Activated naive CD4-positive, alpha-beta T cell (primary cell): ENCODE results near the gene POU2AF2.
"Not testable (repeated sequence)": the region's sequence is repeated elsewhere in the genome, so short reads cannot be mapped to it uniquely, and the experiment has no call there.

ENCODE experiments used
- DNase-seq, 4 experiments: peaks; one replicate each; lab custom pipeline; 2025; lab: John Stamatoyannopoulos, UW

The POU2AF2 gene

GRCh38 chr11:111303461-111303860, 57.9 kb downstream of the POU2AF2 start:
- DNase-seq: no peak

DNA sequence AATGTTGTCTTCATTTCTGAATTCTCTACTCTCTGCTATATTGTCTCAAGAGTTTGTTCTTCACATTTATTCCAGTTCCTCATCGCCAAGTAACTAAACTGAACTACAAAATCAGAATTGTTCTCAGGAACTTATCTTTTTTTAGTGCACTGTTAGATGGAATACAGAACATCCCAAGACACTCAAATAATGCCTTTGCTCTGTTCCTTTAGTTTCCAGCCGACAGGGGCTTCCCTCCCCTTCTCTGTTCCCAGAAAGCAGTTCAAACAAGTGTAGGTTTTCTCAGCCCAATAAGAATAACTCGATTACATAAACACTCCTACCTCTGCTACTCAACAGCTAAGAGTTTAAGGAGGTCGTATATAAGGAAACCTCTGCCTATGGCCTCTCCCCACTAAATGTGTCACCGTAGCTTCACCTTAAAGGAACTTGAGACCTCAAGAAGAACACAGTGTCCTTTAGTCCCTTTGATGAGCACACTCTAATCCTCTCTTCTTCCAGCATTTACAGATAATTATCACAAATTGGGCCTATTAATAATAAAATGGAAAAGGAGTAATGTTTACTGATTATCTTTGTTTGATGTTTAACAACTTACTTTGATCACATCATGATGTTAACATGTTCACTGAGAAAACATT, 59.8 kb downstream of the POU2AF2 start:
- no peak for DNase-seq

GRCh38 chr11:111305876-111306275, 60.4 kb downstream of the POU2AF2 start:
- DNase-seq: no peak

DNA sequence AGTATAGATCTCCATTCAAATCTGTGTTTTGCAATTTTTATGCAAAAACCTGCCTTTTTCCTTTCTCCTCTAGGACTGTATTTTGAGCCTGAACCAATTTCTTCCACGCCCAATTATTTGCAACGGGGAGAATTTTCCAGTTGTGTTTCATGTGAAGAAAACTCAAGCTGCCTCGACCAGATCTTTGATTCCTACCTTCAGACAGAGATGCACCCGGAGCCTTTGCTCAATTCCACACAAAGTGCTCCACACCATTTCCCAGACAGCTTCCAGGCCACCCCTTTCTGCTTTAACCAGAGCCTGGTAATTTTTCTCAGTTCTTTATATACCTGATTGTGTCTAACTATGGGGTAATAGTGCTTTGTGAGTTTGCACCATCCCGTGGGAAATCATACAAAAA, 60.8 kb downstream of the POU2AF2 start:
- DNase-seq: no peak

- no peak for DNase-seq
Observed at GRCh38 chr11:111307472-111308108, 62.1 kb downstream of the POU2AF2 start.

DNA sequence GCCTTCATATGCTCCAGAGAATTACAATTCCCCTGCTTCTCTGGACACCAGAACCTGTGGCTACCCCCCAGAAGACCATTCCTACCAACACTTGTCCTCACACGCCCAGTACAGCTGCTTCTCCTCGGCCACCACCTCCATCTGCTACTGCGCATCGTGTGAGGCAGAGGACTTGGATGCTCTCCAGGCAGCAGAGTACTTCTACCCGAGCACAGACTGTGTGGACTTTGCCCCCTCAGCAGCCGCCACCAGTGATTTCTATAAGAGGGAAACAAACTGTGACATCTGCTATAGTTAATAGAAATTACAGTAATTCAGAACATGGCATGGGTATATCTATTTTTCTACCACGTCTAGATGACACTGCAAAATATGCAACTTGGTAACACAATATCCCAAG, 62.6 kb downstream of the POU2AF2 start:
- no peak for DNase-seq

DNA sequence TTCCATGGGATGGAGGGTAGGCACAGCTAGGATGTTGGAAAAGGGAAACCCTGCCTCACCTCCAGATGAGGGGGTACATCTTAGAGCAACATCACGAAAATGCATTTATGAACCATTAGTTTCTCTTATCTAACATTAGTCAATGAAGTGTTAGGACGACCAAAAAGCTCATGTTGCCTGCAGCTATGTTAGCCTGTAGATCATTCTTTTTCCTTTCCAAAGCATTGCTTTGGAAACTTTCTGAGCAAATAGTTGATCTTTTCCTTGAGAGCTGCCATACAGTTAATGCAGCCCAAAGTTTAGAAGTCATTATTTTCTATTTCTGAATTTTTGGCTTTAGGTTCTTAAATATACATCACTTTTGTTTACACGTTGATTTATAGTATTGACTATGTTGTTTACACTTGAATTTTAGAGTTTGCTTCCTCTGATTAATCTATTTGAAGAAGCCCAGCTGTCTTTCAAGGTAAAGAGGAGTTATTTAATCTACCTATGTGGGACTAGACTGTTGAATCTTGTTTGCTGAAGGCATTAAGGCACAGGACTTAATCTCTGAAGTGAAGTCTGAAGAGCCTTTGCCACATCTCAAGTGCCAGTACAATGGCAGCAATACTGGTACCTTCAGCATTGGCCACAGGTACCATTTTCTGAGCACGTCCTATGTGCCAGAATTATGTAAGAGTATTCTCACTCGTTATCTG, 63.8 kb downstream of the POU2AF2 start:
- DNase-seq: no peak

- no peak for DNase-seq
Observed at GRCh38 chr11:111310088-111310487, 64.6 kb downstream of the POU2AF2 start.

DNA sequence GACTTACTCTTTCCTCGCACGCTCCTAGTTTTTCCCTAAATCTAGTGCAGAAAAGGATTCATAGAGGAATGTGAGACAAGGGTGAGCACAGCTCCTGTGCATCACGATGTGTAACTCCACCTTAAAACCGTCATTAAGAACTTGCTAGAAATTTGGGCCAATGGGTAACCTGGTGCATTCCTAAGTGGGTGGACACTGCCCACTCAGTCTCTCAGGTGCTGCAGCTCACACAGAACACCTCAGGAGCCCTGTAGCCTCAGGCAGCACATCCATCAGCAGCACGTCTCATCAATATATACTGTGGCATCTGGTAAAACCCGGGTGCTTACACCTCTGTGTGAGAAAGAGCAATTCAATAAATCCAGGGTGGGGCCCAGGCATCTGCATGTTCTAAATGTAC, 65.2 kb downstream of the POU2AF2 start:
- no peak for DNase-seq

DNA sequence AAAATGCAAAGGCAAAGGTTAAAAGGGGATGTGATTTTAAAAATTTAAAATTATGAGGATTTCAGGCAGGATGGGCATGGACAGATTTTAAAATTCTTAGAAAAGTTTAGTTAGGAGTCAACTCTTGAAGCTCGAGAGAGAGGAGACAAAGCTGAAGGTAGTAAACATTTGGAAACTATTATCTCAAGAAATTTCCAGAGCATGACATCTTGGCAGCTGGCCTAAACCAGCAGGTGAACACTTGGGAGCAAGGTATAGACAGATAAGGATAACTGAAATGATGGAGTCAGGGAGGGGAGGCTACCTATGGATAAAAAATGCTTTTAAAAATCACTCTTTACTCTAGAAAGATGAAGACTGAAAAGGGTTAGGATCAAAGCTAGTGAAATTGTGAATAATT, 66.6 kb downstream of the POU2AF2 start:
- no peak for DNase-seq

DNA sequence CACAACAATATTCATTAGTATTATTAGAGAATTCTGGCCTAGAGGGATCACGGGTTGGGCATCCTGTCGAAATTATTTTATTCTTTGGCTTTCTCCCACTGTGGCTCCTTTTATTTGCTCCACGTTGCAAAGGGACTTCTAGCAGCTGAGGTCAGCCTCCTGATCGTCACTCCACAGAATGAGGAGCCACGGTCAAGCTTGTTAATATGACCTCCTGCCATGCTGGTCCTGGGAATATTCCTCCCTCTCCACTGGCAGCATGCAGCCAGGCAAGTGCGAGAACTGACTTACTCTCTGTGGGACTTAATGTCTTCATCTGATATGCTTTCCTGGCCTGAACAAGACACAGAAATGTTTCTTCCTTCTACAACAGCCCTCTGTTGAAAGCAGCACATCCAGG, 73.8 kb downstream of the POU2AF2 start:
- no peak for DNase-seq

GRCh38 chr11:111320199-111320598, 74.7 kb downstream of the POU2AF2 start:
- DNase-seq: not testable (repeated sequence)

DNA sequence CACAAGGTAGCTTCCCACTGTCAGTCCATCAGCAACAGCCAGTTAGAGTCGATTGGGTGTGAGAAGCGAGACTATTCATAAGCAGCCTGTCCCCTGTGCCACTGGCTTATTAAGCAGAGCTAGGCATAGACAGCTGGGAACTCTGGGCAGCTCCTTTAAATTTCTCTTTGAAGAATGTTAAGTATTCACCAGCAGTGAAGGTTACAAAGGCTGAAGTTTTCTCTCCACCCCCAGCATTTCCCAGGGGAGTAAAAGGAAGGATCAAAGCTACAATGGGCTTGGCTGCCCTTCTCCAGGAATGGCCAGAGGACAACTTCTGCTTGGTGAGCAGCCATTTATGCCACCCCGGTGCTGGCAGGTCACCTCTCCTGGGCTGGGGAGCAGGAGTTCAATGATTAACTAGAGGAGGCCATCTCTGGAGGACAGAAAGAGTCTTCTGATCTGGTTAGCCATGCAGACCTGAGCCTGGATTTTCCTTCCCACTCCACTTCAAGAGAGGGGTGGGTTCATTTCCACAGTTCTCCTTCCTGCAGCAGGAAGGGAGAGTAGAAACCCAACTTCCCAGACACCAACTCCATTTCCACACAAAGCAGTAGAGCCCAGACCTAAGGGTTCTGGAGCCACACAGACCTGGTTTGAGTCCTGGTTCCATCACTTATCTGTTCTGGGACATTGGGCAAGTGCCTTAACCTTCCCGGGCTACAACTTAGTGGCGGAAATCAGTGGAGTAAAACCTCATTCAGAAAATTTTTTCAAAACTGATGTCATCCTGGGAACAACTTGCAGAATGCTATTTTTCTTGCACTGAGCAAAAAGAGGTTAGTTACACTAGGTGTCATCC, 75.4 kb downstream of the POU2AF2 start:
- no peak for DNase-seq

DNA sequence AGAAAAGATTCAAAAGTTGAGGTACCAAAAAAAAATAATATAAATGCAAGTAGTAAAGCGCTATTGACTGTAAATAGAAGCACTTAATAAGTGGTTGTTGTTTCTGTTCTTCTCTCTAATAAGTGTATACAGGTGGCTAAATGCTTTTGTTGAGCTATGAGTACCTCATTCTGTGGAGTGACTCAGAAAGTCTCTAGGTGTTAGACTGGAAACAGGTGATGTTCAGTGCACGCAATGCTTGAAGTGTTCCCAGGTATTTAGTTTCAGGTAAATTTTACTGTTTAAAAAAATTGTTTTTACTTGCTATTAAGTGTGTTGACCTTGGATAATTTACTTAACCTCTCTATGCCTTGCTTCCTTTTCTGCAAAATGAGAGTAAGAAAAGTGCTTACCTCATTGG, 77.0 kb downstream of the POU2AF2 start:
- DNase-seq: no peak

DNA sequence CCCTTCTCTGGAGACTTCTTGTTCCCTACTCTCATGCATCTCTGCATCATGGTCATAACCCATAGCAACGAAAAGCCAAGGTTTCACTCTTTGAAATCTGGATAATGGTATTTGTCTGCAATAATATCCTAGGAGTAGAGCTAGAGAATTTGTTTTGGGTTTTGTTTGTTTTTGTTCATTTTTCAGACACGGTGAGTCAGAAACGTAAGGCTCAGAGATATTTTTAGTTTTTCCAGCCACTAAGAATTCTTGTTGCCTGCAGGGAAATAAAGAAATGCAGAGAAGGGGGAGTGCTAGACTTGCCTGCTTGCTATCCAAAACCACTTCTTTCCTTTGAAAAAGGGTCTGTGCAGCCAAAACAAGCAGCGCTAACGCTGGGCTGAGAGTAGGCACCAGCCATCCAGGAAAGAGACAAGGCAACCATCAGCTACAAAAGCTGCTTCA, 78.8 kb downstream of the POU2AF2 start:
- no peak for DNase-seq

GRCh38 chr11:111325259-111325658, 79.7 kb downstream of the POU2AF2 start:
- DNase-seq: no peak

DNA sequence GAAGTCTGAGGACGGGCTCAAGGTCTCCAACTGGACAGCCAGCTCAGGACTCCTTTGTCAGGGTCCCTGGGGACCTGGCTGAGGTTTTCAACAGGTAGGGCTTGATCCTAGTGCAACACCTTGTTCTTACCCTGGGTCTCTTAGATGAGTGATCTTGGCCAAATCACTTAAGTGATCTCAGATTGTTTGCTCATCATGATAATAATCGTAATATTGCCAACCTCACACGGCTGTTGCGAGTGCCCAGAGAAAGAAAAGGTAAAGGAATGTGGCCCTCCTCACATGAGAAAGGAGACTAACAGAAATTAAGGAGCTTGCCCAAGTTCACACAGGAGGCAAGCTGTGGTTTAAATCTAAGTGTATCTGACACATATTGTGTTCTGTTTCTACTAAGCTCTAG, 81.3 kb downstream of the POU2AF2 start:
- DNase-seq: no peak

- DNase-seq: no peak
Observed at GRCh38 chr11:111327908-111328624, 82.5 kb downstream of the POU2AF2 start.

DNA sequence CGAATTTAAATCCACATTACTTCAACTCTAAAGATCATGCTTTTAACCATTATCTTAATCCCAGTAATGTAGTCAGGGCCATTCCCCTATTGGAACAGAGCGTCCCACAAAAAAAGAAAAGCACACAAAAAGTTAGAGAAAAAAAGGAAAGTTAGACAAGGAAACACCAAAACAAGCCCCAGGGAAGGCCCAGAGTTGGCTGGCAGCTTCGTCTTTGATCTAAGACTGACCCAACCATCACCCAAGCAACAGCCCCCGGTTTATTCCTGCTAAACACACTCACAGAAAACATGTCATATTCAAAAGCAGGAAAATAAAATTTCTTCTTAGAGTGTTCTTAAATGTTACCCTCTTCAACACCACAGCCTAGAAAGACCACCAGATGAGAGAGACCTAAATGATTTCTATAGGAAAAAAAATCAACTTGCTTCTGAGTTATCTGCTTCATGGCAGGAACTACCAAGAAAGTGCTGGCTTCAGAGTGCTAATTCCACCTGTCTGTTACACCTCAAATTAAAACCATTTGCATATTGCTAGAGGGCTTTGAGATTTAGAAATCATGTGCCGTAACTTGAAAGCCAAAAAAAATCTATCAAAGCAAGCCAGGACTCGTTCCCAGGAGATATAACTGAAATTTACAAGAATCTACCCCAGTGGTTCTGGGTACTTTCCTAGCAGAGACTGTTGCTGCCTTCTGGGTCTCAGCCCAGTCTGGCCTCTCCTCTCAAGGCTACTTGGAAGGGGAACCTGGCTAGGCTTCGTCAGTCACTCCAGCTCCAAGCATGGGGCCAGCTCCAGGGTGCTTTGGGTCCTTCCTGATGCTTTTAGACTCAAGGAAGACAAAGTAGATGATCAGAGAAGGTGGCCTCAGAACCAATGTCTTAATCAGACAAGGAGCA, 84.0 kb downstream of the POU2AF2 start:
- DNase-seq: no peak

DNA sequence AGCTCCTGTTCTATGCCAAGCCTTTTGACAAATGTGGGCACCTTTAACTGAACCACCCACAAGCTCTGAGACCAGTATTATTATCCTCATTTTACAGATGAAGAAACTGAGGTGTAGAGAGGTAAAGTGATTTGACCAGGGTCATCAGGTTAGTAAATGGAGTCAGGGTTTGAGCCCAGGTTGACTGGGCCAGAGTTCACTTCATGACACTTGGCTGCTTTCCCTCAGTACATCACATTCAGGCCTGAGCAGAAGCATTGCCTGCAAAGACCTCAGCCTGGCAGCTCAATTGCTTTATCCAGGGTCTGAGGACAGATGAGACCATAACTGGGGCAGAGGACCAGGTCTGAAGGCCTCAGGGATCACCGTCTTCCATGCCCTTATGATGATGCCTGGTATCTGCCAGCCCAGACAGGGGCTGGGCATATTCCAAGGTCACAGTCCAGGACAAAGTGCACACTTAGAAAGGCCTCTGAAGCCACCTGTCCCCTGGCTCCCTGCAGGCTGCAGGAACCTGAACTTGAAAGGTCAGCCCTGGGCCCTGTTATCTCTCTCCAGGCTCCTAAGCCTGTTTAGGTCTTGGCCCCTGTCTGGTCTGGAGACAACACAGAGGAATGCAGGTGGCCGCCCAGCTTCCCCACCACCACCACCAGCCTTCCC, 84.8 kb downstream of the POU2AF2 start:
- no peak for DNase-seq
